Inflammatory macrophage treated with lipopolysaccharide for 1 hour (primary cell): ENCODE data around the gene RNF7.
A peak's percentile ranks its signal among the peaks of the same experiment; 100 is the strongest.
"Not testable (repeated sequence)": the region's sequence is repeated elsewhere in the genome, so short reads cannot be mapped to it uniquely, and the experiment has no call there.

Experiments
- DNase-seq, 2 donors: peaks; one replicate each; pipeline ENCODE4 v3.0.0-alpha.2; 2020 to 2022

The RNF7 gene

GRCh38 chr3:141735770-141736465, 2.2 kb upstream of the RNF7 start:
- peak in 1 of 2 donors; percentile 29 for DNase-seq

- peak in 1 of 2 donors; percentile 28 for DNase-seq
Measured at GRCh38 chr3:141737093-141737492, 1.0 kb upstream of the RNF7 start.

- no peak for DNase-seq
Measured at GRCh38 chr3:141737678-141738021, 448 bp upstream of the RNF7 start.

GRCh38 chr3:141738891-141739363, 829 bp downstream of the RNF7 start:
- peak in 1 of 2 donors; percentile 58 for DNase-seq

- no peak for DNase-seq
Measured at GRCh38 chr3:141739731-141740130, 1.6 kb downstream of the RNF7 start.

GRCh38 chr3:141740349-141740748, 2.3 kb downstream of the RNF7 start:
- no peak for DNase-seq

- DNase-seq = no peak
Measured at GRCh38 chr3:141743305-141743704, 5.2 kb downstream of the RNF7 start.

- no peak for DNase-seq
Measured at GRCh38 chr3:141746962-141747361, 8.9 kb downstream of the RNF7 start.

- DNase-seq = no peak
Measured at GRCh38 chr3:141753399-141753798, 15.3 kb downstream of the RNF7 start.

GRCh38 chr3:141754032-141754431, 15.9 kb downstream of the RNF7 start:
- DNase-seq = no peak

GRCh38 chr3:141762552-141762951, 24.5 kb downstream of the RNF7 start:
- not testable (repeated sequence) for DNase-seq

GRCh38 chr3:141763088-141763750, 25.1 kb downstream of the RNF7 start, which contains the start of gene GRK7:
Gene GRK7, plus strand, starts transcription at chr3:141763408. Its CDS starts 14,877 bp downstream, at chr3:141778285.
- DNase-seq = no peak

GRCh38 chr3:141764045-141764444, 25.9 kb downstream of the RNF7 start:
- no peak for DNase-seq

GRCh38 chr3:141764465-141764864, 26.4 kb downstream of the RNF7 start:
- no peak for DNase-seq

- DNase-seq = no peak
Measured at GRCh38 chr3:141764986-141765385, 26.9 kb downstream of the RNF7 start.

- DNase-seq = no peak
Measured at GRCh38 chr3:141767066-141767465, 29.0 kb downstream of the RNF7 start.

GRCh38 chr3:141769221-141769894, 31.3 kb downstream of the RNF7 start:
- no peak for DNase-seq

GRCh38 chr3:141773676-141774075, 35.6 kb downstream of the RNF7 start:
- DNase-seq = no peak

GRCh38 chr3:141776376-141776775, 38.3 kb downstream of the RNF7 start:
- no peak for DNase-seq

- no peak for DNase-seq
Measured at GRCh38 chr3:141776885-141777284, 38.8 kb downstream of the RNF7 start.

GRCh38 chr3:141777957-141778813, 40.1 kb downstream of the RNF7 start:
- no peak for DNase-seq

GRCh38 chr3:141779667-141780066, 41.6 kb downstream of the RNF7 start:
- DNase-seq = no peak

GRCh38 chr3:141782386-141782932, 44.4 kb downstream of the RNF7 start:
- no peak for DNase-seq
